Naive thymus-derived CD4-positive, alpha-beta T cell (primary cell): ENCODE results near the gene EPHA3. TPM values are rescaled to one million over a fixed set of nuclear protein-coding genes. Genes with fewer than 3 reads are reported as not detected.

Experiments used
- ATAC-seq: fragments of 150-1000 bp; cut with Tn5 transposase; 2 replicates; pipeline ENCODE4 v1.10.0; 2021; ENCODE audit warnings: mild to moderate bottlenecking, moderate library complexity
- CTCF ChIA-PET: fragments of 350-600 bp; sonication (Branson Sonifier 250); formaldehyde crosslinking; loops from one replicate; lab custom pipeline; 2021; ENCODE audit warnings: antibody characterized with exemption; lab: Charles Lee
- POLR2A ChIA-PET: fragments of 350-600 bp; sonication (Branson Sonifier 250); formaldehyde crosslinking; loops from one replicate; lab custom pipeline; 2021; ENCODE audit warnings: antibody characterized with exemption, inconsistent platforms; lab: Charles Lee
- DNase-seq, 9 donors: peaks; one replicate each; pipeline versions ENCODE4 v3.0.0 to v3.0.0-alpha.2; 2020 to 2022; ENCODE audit warnings: mixed read lengths in 1 of 9
- H3K27ac ChIP-seq: one replicate; pipeline ENCODE4 v1.7.0; 2013; ENCODE audit warnings: mild to moderate bottlenecking, low read depth, low read length, moderate library complexity
- H3K27me3 ChIP-seq, 2 donors: one replicate each; pipeline ENCODE4 v1.7.0; 2013; ENCODE audit warnings: low read length in 2 of 2, mild to moderate bottlenecking in 2 of 2, moderate library complexity in 2 of 2; ENCODE audit not compliant: control insufficient read depth in 2 of 2, insufficient read depth in 2 of 2
- H3K36me3 ChIP-seq, 3 experiments: 1 replicate in 2 of 3; 2 replicates in 1 of 3; pipeline ENCODE4 v1.7.0; 2013; ENCODE audit warnings: low read length in 3 of 3, mild to moderate bottlenecking in 3 of 3, moderate library complexity in 1 of 3; ENCODE audit not compliant: insufficient read depth in 3 of 3, control insufficient read depth in 2 of 3
- H3K4me1 ChIP-seq, 2 donors: one replicate each; pipeline ENCODE4 v1.7.0; 2013; ENCODE audit warnings: low read length in 2 of 2, mild to moderate bottlenecking in 2 of 2, moderate library complexity in 1 of 2; ENCODE audit not compliant: control insufficient read depth in 2 of 2, insufficient read depth in 2 of 2
- H3K4me3 ChIP-seq: 2 replicates; pipeline ENCODE4 v1.7.0; 2013; ENCODE audit warnings: mild to moderate bottlenecking, low read length
- H3K9me3 ChIP-seq, 3 experiments: 1 replicate in 2 of 3; 2 replicates in 1 of 3; pipeline ENCODE4 v1.7.0; 2013; ENCODE audit warnings: low read length in 3 of 3; ENCODE audit not compliant: control insufficient read depth in 2 of 3
- H3K27ac Mint-ChIP-seq, 9 donors: one replicate each; pipeline ENCODE4 v1.8.0; 2020 to 2022; ENCODE audit warnings: mixed read lengths in 9 of 9, mild to moderate bottlenecking in 8 of 9, moderate library complexity in 5 of 9, inconsistent platforms in 2 of 9
- H3K27me3 Mint-ChIP-seq, 5 donors: one replicate each; pipeline ENCODE4 v1.8.0; 2021 to 2022; ENCODE audit warnings: mixed read lengths in 5 of 5, mild to moderate bottlenecking in 1 of 5
- H3K36me3 Mint-ChIP-seq, 5 donors: one replicate each; pipeline ENCODE4 v1.8.0; 2020 to 2022; ENCODE audit warnings: mixed read lengths in 5 of 5, mild to moderate bottlenecking in 3 of 5, inconsistent platforms in 1 of 5
- H3K4me1 Mint-ChIP-seq, 7 donors: one replicate each; pipeline ENCODE4 v1.8.0; 2020 to 2022; ENCODE audit warnings: mixed read lengths in 7 of 7, mild to moderate bottlenecking in 3 of 7, inconsistent platforms in 1 of 7
- H3K4me3 Mint-ChIP-seq, 10 donors: one replicate each; pipeline ENCODE4 v1.8.0; 2020 to 2022; ENCODE audit warnings: mild to moderate bottlenecking in 10 of 10, mixed read lengths in 10 of 10, moderate library complexity in 6 of 10, inconsistent platforms in 2 of 10
- H3K9me3 Mint-ChIP-seq, 11 donors: one replicate each; pipeline ENCODE4 v1.8.0; 2020 to 2022; ENCODE audit warnings: mixed read lengths in 11 of 11, mild to moderate bottlenecking in 4 of 11, inconsistent platforms in 1 of 11, moderate library complexity in 1 of 11
- intact Hi-C, 2 donors: fragments of 100-400 bp; cut with micrococcal nuclease; formaldehyde crosslinking; loops; one replicate each; pipeline ENCODE4 v1.15.1; 2023
- polyA plus RNA-seq, 2 donors: library from polyadenylated mRNA; unstranded; fragments of 300-500 nt; fragmentation: Illumina TruSeq; gene quantifications; one replicate each; pipeline ENCODE4 v1.2.3, GENCODE V29; 2021
- total RNA-seq, 6 experiments: library from RNA in 5 of 6; stranded (reverse) in 5 of 6; gene quantifications; 1 replicate in 5 of 6; 2 replicates in 1 of 6; pipeline ENCODE4 v1.2.3 and lab custom pipeline; 2021 to 2026

EPHA3 gene
- total and polyA plus RNA-seq, 7 experiments from 2014 or later, result not detected

DNA sequence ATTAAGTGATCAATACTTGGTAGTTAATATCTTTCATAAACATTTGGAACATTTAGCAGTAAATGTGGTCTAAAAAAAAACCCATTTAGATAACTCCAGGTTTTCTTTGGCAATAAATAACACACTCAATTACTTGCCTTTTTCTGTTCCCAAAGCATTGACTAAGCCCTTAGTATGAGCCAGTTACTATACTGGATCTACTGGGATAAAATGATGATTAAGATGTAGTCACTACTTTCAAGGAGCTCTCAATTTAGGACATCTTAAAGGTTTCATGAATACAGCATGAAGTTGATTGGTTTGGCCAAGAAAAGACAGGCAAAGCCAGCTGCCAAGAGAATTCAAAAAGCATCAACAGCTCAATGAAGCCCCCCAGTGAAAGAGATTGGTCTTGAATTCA lies 250.9 kb downstream of the EPHA3 start:
- POLR2A ChIA-PET, result no interaction called here
- no peaks in the 10 kb centered on the region for H3K4me1 ChIP-seq
- no peak overlapping the region for H3K27ac ChIP-seq
- no peaks in the 10 kb centered on the region for H3K4me1 Mint-ChIP-seq
- no peaks in the 10 kb centered on the region for H3K27me3 ChIP-seq
- no peaks in the 10 kb centered on the region for H3K9me3 ChIP-seq
- no peak overlapping the region for H3K4me3 ChIP-seq
- no peak overlapping the region for H3K4me3 Mint-ChIP-seq
- H3K27me3 Mint-ChIP-seq, result no peaks in the 10 kb centered on the region
- peaks cover 0 to 13% (median 6%) of the 10 kb centered on the region in 11 donors for H3K9me3 Mint-ChIP-seq
- ATAC-seq, result no peak
- DNase-seq, result no peak
- H3K36me3 ChIP-seq, result no peaks in the 10 kb centered on the region
- intact Hi-C loops, result no loop called here
- H3K36me3 Mint-ChIP-seq, result no peaks in the 10 kb centered on the region
- H3K27ac Mint-ChIP-seq, result no peak overlapping the region
- CTCF ChIA-PET, result no interaction called here

DNA sequence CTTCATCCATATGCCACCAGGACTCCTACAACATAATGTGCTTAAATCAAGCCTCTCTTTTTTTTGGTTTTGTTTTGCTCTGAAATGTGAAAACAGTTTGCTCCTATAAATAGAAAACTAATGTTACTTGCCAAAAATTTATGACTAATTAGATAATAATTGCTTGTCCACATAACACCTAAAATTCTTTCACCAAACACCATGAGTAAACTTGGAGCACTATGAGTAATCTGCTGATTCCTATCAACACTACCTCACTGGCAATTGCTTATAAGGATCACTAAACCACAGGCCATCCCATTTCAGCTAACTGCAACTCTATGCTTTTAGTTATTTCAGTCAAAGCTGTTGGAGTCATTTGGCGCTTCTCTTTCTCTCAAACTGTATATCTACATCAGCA lies 252.7 kb downstream of the EPHA3 start:
- Mint-ChIP-seq H3K27me3 (no peaks in the 10 kb centered on the region), H3K4me3 (no peak overlapping the region), H3K27ac (no peak overlapping the region), H3K4me1 (no peaks in the 10 kb centered on the region), H3K36me3 (no peaks in the 10 kb centered on the region), H3K9me3 (peaks cover 0 to 16% (median 5%) of the 10 kb centered on the region in 11 donors)
- Histone ChIP-seq H3K9me3 (no peaks in the 10 kb centered on the region), H3K27ac (no peak overlapping the region), H3K4me1 (no peaks in the 10 kb centered on the region), H3K27me3 (no peaks in the 10 kb centered on the region), H3K36me3 (no peaks in the 10 kb centered on the region), H3K4me3 (no peak overlapping the region)
- no peak for ATAC-seq
- ChIA-PET POLR2A (no interaction called here), CTCF (no interaction called here)
- no peak for DNase-seq
- intact Hi-C loops, result no loop called here

DNA sequence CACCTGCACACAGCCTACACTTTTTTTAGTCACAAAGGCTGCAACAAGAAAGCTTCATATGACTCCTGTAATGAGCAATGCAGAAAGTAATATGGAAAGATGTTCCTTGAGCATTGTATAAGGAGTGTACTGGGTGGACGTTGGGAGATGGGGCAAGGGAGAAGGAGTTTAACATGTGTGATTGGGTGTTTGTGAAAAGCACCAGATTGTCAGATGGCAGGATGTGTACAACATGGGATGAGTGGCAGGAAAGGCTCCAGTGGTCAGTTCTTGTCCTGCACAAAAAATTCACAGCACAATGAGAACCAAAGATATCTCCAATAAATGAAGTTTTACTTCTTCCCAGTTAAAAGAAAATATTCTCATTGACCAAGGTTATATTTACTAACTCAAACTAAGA lies 255.1 kb downstream of the EPHA3 start:
- no peaks in the 10 kb centered on the region for H3K4me1 Mint-ChIP-seq
- no peak overlapping the region for H3K4me3 Mint-ChIP-seq
- H3K36me3 ChIP-seq, result no peaks in the 10 kb centered on the region
- H3K9me3 Mint-ChIP-seq, result peaks cover 0 to 26% (median 5%) of the 10 kb centered on the region in 11 donors
- no peaks in the 10 kb centered on the region for H3K27me3 Mint-ChIP-seq
- no peak overlapping the region for H3K27ac ChIP-seq
- H3K9me3 ChIP-seq, result no peaks in the 10 kb centered on the region
- no peaks in the 10 kb centered on the region for H3K36me3 Mint-ChIP-seq
- no peak overlapping the region for H3K4me3 ChIP-seq
- no peak overlapping the region for H3K27ac Mint-ChIP-seq
- no peaks in the 10 kb centered on the region for H3K4me1 ChIP-seq
- ATAC-seq (no peak), DNase-seq (no peak)
- no peaks in the 10 kb centered on the region for H3K27me3 ChIP-seq
- CTCF ChIA-PET, result no interaction called here
- intact Hi-C loops, result no loop called here
- POLR2A ChIA-PET, result no interaction called here

DNA sequence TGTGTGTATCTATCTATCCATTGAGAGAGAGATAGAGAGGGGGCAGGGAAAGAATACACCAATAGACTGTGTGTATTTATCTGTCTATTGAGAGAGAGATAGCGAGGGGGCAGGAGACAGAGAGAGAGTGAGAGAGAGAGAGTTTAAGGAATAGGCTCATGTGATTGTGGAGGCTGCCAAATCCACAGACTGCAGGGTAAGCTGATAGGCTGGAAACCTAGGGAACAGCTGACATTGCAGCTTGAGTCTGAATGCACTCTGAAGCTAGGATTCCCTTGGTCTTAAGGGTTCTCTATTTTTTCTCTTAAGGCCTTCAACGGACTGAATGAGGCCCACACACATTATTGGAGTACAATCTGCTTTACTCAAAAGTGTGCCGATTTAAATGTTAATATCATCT lies 255.8 kb downstream of the EPHA3 start:
- Mint-ChIP-seq H3K36me3 (no peaks in the 10 kb centered on the region), H3K9me3 (peaks cover 0 to 29% (median 7%) of the 10 kb centered on the region in 11 donors), H3K27me3 (no peaks in the 10 kb centered on the region), H3K4me3 (no peak overlapping the region), H3K4me1 (no peaks in the 10 kb centered on the region), H3K27ac (no peak overlapping the region)
- ChIA-PET POLR2A (no interaction called here), CTCF (no interaction called here)
- no peak for ATAC-seq
- no peaks in the 10 kb centered on the region for H3K27me3 ChIP-seq
- H3K4me3 ChIP-seq, result no peak overlapping the region
- no peak overlapping the region for H3K27ac ChIP-seq
- intact Hi-C loops, result no loop called here
- H3K36me3 ChIP-seq, result no peaks in the 10 kb centered on the region
- DNase-seq, result no peak
- H3K4me1 ChIP-seq, result no peaks in the 10 kb centered on the region
- no peaks in the 10 kb centered on the region for H3K9me3 ChIP-seq

DNA sequence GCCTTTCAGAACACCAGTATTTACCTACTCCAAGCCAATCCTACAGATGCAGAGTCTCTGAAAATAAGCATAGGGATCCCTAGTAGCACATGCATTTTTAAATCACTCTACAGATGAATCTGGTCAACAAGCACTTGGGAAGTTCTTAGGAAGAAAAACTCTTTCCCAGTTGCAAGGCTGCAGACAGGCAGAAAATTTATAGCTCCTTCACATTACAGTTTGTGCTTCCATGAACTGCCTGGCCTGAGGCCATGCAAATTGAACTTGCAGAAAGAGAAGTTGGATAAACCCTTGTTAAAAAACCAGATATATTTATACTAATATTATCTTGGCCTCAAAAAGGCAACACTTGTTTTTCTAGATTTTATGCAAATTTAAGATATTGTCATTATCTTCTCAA lies 256.9 kb downstream of the EPHA3 start:
- ChIA-PET POLR2A (no interaction called here), CTCF (no interaction called here)
- Histone ChIP-seq H3K36me3 (no peaks in the 10 kb centered on the region), H3K4me1 (no peaks in the 10 kb centered on the region), H3K27ac (no peak overlapping the region), H3K9me3 (no peaks in the 10 kb centered on the region), H3K4me3 (no peak overlapping the region), H3K27me3 (no peaks in the 10 kb centered on the region)
- DNase-seq (no peak), ATAC-seq (no peak)
- Mint-ChIP-seq H3K27ac (no peak overlapping the region), H3K4me3 (no peak overlapping the region), H3K36me3 (no peaks in the 10 kb centered on the region), H3K27me3 (no peaks in the 10 kb centered on the region), H3K9me3 (peaks cover 0 to 37% (median 12%) of the 10 kb centered on the region in 11 donors), H3K4me1 (no peaks in the 10 kb centered on the region)
- intact Hi-C loops, result no loop called here

DNA sequence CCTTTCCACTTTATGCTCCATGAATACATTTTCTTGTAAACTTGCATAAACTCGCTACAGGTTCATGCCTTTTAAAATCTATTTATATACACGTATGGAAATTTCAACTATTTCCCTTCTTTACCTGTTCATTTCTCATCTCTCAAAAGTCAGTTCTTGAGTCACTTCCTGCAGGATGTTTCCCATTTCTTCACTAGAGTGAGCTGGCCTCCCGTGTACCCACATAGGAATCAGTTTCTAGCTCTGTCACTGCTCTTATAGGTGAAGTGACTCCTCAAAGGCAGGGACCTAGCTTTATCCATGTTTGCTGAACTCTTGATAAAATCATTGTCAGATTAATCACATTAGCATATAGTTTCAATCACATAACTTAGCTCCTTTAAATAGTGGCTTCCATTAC lies 259.7 kb downstream of the EPHA3 start:
- no peaks in the 10 kb centered on the region for H3K27me3 ChIP-seq
- H3K4me1 ChIP-seq, result no peaks in the 10 kb centered on the region
- Mint-ChIP-seq H3K36me3 (no peaks in the 10 kb centered on the region), H3K27ac (no peak overlapping the region), H3K27me3 (no peaks in the 10 kb centered on the region), H3K4me3 (no peak overlapping the region), H3K4me1 (no peaks in the 10 kb centered on the region), H3K9me3 (peaks cover 0 to 31% (median 12%) of the 10 kb centered on the region in 11 donors)
- ChIA-PET CTCF (no interaction called here), POLR2A (no interaction called here)
- H3K9me3 ChIP-seq, result no peaks in the 10 kb centered on the region
- H3K36me3 ChIP-seq, result no peaks in the 10 kb centered on the region
- DNase-seq, result no peak
- H3K4me3 ChIP-seq, result no peak overlapping the region
- H3K27ac ChIP-seq, result no peak overlapping the region
- intact Hi-C loops, result no loop called here
- ATAC-seq, result no peak

DNA sequence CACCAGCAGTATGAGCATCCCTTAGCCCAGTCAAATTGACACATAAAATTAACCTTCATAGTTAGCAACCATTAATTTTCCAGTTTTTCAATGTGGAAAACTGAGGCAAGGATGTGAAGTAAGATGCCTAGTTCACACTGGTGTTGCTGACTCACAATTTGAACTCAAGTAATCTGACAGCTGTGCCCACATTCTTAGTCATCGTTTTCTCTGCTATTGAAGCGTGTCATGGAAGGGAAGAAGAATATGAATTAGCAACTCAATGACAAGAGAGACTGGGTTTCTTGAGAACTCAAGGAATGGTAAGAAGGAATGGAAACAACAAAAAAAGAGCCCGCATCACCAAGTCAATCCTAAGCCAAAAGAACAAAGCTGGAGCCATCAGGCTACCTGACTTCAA lies 261.4 kb downstream of the EPHA3 start:
- CTCF ChIA-PET, result no interaction called here
- intact Hi-C loops, result no loop called here
- no peak overlapping the region for H3K27ac Mint-ChIP-seq
- Histone ChIP-seq H3K9me3 (no peaks in the 10 kb centered on the region), H3K4me1 (no peaks in the 10 kb centered on the region), H3K36me3 (no peaks in the 10 kb centered on the region), H3K27ac (no peak overlapping the region), H3K4me3 (no peak overlapping the region), H3K27me3 (no peaks in the 10 kb centered on the region)
- peaks cover 1 to 37% (median 12%) of the 10 kb centered on the region in 11 donors for H3K9me3 Mint-ChIP-seq
- no peak for ATAC-seq
- no peak for DNase-seq
- H3K27me3 Mint-ChIP-seq, result no peaks in the 10 kb centered on the region
- no peak overlapping the region for H3K4me3 Mint-ChIP-seq
- H3K4me1 Mint-ChIP-seq, result no peaks in the 10 kb centered on the region
- no peaks in the 10 kb centered on the region for H3K36me3 Mint-ChIP-seq
- POLR2A ChIA-PET, result no interaction called here
